HG02938 (cell line): ENCODE results near the gene ALDH1A2.

Experiments used
- ATAC-seq: cut with Tn5 transposase; IDR thresholded peaks from one replicate; pipeline ENCODE4 v1.9.1; 2021; ENCODE audit warnings: mild to moderate bottlenecking, moderate library complexity; ENCODE audit not compliant: unreplicated experiment

The ALDH1A2 gene

GRCh38 chr15:57910672-57911071 is 154.8 kb downstream of the ALDH1A2 start:
- ATAC-seq: no peak

DNA sequence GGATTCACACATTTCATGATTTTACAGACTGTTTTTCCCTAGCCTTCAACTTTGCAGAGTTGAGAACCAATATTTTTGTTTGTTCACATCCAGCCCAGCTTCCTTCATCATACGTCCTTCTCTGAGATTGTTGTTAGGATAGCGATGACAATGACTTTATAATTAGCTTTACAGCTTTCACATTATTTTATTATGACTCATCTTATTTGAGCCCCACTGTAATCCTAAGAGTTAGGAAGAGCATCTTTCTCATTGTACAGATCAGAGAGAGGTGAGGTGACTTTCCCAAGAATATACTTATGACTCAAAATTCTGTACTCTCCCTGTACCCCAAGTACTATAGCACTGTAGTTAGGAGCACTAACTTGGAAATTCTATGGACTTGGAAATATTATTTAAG is 156.1 kb downstream of the ALDH1A2 start:
- no peak for ATAC-seq

DNA sequence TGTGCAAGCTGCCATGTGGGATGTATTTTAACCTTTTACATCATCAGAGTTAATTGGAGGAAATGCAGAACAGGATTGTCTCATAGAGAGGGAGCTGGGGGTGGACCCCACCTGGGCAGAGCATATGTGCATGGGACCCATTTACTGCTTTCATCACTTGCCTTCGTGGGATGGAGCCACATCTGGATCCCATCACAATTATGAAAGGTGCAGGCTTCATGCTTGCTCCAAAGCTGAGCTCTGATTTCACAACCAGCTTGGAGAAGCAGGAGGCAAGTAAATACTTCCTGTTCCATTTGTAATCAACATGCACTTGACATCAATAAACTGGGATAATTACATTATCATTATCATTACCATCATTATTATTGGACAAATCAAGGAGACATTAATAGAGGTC is 161.9 kb downstream of the ALDH1A2 start:
- no peak for ATAC-seq
